Hindlimb muscle (tissue), 1 donor: Measurements from ENCODE around the gene PAX3. TPM values are rescaled to one million over a fixed set of nuclear protein-coding genes. Genes with fewer than 3 reads are reported as not detected.

Experiments used
- DNase-seq: peaks from one replicate; pipeline ENCODE4 v3.0.0-alpha.2; 2013
- polyA plus RNA-seq: library from polyadenylated mRNA; unstranded; fragments of 120-200 nt; gene quantifications from one replicate; pipeline ENCODE4 v1.2.1, GENCODE V29; 2013; ENCODE audit not compliant: insufficient read length

PAX3 gene
- polyA plus RNA-seq, 1 donor: 0.44 TPM

DNA sequence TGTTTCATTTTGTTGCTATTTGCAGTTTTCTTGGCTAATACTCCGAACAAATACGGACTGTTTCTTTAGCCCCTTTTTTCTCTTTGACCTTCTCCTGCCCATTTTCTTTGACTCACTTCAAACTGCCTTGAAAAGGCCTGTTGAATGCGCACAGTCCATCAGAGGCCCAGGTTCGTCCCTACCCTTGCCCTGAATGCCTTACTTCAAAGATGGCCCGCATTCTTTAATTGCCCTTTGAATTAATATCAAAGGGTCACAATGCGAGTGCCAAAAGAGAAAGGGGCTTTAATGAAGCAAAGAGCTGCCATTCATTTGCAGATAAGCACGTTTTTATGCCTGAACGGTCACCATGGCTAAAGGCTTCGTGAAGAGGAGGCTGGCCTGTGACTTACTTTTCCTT lies 29.7 kb downstream of the PAX3 start:
- no peak for DNase-seq

DNA sequence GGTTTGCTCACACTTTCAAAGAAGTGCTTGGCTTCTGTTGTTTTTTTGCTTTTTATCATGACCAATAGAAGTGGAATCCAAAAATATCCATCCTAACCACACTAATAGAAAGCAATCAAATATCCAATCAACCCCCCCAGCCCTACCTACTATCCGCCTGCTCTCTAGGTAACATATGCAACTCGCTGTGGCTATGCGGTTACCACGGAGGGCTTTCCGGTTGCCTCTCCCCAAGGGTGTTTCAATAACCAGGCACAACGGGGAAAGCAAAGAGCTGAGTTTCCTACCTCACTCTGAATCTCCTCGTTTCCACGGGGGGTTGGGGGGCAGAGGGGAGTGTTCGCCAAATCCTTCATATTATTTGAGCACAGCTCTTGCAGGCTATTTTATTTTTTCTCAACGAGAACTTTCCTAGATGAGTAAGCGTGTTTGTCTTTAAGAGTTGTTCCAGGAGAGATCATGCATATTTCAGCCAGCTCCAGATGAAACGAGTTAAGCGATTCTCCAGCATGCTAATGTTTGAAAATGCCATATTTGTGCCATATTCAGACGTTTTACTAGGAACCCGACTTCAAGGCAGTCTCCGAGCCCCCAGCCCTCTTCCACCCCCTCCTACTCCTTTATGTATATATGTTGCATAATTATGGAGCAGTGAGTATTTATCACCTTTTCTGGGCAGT lies 30.3 kb downstream of the PAX3 start:
- no peak for DNase-seq

DNA sequence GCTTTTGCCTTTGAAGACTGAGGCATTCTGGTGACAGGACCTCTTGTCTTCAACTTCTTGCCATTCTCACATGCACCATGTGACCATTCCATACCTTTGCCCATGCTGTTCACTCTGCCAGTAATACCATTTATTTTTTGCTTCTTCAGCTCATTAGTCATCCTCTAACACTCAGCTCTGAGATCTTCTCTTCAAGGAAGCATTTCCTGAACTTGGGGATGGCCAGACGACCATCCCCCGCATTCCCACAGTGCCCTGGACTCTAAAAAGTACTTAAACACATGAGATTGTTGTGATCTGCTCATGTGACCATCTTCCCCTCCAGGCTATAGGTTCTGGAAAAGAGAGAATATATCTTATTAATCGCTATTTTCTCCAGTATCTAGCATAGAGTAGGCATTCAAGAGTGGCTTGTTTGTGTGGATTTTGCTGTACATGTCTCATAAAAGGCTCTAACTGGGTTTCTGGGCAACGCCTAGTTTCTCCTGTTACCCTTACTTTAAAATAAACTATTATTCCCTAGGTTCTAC lies 33.9 kb downstream of the PAX3 start:
- DNase-seq: no peak

DNA sequence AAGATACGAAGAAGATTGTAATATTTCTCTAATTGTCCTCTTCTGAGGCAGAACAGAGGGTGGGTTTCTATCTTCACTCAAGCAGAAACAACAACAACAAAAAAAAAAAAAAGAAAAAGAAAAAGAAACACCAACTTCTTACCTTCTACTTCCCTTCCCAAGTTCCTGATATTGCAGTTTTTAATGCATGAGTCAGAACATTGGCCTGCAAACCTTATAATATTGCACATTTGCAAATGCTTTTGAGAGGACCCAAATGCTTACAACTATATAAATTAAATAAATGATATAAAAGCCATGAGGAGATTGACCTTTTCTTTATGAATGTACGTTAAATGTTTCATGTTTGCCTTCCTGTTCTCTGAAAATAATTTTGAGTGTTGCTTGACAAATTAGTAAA lies 37.3 kb downstream of the PAX3 start:
- DNase-seq: no peak

DNA sequence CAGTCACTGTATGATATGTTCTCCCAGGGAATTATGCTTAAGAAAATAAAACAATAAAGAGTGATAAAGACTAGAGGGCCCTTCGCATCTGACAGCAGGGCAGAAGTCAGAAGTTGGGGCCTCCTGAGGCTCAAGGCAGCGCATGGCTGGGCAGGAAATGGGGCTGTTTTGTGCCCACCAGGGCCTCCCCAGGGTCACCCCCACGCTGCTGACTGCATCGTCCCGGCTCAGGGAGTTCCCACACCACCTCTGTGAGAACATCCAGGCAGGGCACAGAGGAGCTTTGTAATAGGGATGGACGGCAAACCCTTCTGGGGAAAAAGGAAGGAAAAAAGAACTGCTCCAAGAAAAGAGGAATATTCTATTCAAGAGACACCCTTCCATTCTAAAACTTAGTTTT lies 41.2 kb downstream of the PAX3 start:
- DNase-seq: no peak

DNA sequence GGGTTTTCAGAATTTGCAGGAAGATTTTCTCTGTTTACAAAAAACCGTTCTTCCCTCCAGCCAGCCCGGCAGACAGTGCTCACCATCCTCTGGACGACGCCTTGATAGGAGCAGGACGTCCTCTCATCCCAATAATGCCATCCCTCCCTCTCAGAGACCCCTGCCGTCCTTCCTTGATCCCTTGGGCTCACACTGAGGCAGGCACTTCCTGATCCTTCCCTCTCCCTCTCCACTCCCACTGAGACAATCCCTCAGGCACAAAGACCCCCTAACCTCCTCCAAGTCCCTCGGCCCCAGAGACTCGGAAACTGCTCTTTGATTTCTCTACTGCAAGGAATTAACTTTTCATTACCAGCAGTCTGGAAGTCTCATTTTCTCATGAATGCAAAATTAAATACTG lies 42.5 kb downstream of the PAX3 start:
- DNase-seq: no peak

DNA sequence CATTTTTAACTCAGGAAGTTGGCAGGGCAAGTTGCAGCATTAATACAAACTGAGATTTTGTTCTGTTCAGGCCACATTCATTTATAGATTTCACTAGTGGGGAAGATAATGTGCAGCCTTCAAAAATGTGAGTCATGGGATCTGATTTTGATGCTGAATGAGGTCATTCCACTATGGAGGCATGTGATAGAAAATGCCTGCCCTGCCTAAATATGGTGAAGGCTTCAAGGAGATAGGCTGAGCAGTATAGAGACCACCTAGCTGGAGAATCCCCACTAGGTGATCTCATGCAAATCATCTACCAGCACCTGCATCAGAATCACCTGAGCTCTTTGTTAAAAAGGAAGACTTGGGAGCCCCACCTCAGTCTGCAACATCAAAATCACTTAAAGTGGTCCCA lies 43.7 kb downstream of the PAX3 start:
- no peak for DNase-seq

DNA sequence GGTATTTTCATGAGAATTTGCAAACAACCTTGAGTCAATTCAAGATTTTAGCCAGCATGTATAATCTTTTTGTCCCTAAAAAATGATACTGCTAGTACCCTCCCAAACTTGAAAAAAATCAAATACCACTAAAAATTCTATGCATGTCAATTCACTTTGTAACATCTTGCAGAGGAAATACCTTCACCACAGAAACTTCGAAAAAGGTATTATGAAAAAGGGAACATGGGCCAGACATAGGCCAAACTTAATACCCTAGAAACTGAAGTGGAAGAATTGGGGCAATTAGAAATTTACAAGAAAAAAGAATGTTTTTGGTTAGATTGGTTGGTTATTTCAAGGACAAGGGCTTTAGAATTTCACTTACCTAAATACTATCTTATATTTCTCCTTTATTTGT lies 48.5 kb downstream of the PAX3 start:
- no peak for DNase-seq

DNA sequence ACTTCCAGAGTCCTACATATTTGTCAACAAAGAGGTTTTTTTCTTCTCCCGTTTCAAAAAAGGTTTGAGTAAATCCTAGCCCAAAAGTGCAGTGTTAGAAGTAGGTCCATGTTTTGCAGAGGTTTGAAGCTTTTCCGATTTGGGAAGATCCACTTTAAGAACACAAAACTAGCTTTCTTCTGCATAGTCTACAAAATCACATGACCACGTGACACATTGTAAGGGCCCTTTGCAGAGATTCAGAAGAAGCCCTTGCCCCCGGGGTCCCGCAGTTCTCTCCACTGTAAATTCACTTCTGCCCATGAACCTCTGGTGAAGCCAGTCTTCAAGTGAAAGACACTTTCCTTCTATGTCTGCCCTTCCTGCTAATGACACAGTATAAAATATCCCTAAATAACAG lies 49.4 kb downstream of the PAX3 start:
- no peak for DNase-seq

DNA sequence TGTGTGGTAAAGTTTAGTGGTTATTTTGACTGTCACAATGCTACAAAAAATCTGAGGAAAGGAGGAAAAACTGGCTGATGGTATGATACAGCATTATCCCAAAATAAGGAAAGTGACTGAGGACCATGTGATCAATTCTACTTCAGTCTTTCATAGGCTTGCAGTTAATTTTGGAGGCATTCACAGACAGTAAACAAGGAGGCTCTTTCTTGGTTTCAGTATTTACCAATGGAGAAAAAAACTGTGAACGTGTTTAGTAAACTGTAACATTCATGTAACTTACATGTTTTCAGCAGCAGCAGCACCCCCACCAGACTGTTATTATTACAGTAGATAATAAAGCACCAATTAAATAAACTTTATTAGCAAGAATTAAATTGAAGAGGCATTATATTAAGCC lies 50.0 kb downstream of the PAX3 start:
- no peak for DNase-seq

DNA sequence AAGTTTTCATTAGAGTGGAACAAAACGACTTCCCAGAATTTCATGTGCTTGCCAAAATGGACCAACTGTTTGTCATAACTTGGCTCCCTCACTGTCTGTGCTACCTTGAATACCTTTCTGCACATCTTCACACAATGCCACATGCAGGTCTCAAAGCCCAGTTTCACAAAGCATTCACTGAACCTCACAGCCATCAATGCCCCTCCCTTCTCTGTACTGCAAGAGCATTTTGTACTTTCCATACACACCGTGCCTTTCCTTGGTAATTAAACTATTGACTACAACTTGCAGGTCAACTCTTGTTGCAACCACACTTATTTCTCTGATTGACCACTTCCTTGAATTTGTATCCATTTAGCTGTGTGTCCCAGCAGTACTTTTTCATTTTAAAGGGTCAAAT lies 50.5 kb downstream of the PAX3 start:
- no peak for DNase-seq

DNA sequence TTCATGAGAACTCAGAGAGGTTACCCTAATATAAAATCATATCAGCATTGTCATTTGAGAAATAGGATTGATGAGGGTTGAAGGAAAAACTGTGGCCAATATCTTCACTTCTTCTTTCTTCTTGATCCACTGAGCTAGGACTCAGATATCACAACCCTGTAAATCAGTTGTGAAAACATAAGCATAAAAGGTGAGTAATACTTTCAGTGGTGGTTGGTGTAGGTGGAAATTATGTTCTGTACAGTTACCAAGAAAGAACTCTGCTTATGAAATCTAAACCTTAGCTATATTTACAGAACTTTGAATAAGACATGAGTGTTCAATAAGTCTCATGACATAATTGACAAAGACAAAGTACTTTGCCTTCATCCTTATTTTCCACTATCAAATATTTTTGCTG lies 56.3 kb downstream of the PAX3 start:
- DNase-seq: no peak

DNA sequence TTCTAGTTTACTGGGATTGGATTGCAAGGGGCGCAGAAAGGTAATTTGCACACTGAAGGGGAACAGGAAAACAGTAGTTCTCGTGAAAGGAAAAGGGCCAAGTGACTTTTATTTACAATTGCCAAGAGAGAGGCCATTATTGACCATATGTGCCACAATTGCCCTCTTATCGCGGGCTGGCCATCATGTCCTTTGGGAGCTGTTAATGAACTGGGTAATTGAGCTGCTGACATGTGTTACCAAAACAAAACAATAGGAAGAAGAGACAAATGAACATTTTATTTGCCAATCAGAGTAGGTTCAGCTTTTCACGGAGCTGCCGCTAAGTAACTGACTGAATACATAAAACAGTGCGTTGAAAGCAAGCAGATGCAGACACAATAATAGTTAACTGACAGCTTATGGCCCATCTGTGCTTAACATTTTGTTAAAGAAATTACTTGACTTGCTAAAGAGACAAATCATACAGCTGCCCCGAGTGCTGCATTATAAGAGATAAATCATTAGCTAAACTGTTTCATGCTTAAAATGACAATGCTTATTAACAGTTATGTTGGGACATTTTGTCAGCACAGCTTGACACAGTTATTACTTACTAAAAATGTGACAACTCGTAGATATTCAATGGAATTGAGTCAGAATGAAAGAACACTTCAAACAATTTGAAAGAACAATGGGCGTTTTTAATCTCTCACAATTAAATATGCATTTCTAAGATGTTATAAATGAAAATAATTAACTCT lies 57.5 kb downstream of the PAX3 start:
- no peak for DNase-seq

DNA sequence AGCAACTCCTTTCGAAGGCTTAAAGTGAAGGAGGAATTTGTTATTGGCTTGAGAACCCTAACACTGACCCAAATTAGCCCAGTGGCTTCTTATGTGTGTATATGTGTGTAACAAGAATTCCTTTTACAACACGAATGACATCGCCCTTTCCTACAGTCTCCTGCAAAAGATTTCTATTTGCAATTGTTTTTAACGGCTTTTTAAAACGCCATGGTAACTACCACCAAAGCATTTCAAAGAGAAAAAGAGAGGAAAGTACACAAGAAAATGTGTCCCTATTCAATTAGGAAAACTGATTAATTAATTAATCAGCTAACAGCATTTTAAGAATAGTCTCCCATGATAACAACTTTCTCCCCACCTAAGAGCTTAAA lies 58.1 kb downstream of the PAX3 start:
- no peak for DNase-seq

DNA sequence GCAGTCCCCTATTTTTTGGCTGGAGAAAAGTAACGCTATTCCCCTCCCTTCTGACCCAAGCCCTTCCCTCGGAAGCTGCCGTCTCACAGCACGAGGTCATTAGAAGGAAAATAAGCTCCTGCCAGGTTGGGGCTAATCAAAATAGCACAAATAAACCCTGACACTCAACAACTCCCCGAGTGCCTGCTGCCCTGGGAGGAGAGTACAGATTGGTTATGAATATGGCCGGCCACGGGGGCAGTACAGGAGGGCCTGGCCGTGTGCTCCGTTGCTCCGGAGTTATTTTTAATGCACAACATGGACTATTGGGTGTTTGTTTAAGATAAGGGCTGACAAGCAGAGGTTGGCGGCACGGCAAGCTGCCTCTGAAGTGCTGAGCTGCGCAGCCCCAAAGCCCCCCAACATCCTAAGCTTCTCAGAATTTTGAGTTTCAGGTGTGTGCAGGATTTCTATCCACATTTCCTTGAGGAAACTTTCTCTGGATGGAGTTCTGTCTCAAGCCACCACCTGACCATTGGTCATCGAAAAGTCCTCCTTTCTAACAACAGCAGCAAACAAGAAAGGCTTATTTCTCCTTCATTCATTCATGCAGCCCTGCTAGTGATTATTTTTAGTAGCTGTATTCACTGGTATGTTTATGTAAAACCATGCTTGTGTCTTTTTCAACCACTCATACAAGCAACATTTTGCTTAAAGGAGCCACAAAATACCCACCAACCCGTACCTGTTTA lies 58.7 kb downstream of the PAX3 start:
- DNase-seq: no peak

DNA sequence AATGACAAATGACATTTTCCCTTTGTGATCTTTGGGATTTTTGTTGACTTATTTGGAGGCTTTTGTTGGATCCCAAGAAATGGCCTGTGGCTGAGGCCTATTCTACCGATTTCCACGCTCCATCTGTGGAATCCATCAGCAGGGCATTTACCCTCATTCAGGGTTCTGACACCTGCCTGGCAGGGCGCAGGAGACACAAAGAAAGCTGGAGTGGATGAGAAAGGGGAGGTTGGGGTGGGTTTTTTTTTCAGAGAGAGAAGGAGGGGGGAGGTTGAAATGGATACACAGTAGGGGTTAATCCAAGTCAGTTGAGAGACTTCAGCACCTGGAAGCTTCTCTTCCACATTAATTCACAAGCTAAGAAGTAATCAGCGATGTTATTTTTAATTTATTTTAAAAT lies 59.7 kb downstream of the PAX3 start:
- DNase-seq: no peak

DNA sequence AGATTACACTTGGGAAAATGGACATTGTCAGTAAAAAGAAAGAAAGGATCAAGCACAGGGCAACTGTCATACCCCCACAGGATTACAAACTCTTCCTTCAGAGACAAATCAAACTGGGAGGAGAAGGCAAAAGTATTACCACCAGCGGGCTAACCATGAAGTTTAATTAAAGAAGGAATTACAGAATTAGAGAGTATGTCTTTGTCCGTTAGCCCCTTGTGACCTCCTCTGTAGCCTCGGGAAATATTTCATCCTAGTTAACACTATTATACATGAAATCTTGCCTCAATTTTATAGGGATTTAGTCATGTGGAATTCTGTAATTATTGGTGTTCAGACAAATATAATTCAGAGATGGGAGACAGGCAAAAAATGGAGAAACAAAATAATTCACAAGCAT lies 60.7 kb downstream of the PAX3 start:
- DNase-seq: no peak

DNA sequence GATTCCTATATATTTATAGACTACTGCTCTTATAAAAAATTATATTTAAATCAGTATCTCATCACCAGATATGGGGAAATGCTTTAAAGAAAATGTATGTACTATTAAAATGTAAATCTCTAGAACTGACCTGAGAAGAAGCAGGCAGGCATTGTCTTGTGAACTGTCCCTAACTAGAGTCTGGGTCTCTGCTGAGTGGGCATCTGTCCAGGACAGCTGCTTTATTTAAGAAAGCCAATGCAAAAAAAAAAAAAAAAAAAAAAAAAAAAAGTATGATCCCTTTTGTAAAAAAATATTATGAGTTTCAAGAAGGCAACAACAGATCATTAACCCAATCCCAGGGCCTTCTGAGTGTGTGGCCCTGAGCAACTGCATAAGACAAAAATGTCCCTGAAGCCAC lies 66.0 kb downstream of the PAX3 start:
- DNase-seq: no peak

DNA sequence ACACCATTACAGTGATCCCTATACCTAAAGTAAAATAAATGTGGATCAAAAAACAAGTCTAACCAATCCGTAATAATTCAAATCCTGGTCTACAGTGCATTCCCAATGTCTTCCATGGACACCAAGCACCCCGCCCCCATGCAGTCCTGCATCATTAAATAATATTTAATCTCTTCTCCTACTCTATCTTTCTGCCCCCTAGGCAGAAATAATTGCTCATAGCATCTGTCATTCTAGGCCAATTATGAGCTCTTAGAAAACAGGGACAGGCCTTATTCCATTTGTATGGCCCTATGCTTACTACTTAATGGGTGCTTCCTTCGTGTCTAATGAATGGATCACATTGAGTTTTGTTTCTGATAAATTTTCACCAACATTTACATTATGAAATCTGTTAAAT lies 66.4 kb downstream of the PAX3 start:
- DNase-seq: no peak

DNA sequence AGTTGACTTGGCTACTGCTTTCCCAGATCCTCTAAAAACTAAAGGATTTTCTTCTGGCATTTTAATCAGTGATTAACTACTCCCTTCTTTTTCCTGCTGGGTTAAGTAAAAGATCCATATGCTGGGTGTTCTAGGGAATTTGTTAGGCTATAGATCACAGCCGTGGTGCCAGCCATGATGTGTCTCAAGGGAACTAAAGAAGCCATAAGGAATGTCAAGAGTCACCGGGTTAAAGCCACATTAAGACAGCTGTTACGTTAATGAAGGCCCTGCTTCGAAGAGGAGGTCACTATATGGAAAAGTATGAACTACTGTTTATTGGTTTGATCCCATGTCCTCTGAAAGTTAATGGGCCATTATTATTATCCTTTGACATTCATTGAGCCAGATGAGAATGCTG lies 70.7 kb downstream of the PAX3 start:
- DNase-seq: no peak

DNA sequence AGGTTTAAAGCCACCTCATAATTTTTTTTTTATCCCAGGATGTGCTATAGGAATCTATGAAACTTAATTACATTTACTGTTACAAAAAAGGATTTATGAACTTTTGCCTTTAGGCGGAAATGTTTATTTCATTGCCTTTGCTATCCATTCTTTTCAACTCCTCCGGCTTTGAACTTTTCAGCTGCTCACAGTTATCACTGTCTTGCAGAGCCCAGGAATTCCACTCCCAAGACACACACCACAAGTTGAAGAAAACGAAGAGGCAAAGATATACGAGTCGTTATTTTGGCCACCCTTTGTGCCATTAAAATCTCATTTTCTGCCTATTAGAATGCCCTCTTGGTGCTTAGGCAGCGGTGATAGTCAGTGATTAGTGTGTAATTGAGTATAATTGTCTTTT lies 80.0 kb downstream of the PAX3 start:
- DNase-seq: no peak

DNA sequence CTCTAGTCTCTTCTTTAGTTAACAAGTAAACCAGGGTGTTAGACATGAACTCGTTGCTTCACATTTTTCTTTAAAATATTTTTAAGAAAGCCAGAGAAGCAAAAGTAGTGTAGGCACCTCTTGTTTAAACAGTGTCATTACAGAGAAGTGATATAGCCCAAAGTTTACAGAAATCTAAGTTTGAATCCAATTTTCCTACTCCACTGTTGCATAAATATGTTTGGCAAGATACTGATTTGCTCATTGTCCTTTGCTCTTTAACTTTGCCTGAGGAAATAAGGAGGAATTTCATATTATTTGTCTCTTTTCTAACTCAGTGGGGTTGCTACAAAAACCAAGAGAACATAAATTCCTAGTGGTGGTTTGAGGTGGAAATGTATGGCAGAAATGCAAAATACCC lies 81.1 kb downstream of the PAX3 start:
- no peak for DNase-seq

DNA sequence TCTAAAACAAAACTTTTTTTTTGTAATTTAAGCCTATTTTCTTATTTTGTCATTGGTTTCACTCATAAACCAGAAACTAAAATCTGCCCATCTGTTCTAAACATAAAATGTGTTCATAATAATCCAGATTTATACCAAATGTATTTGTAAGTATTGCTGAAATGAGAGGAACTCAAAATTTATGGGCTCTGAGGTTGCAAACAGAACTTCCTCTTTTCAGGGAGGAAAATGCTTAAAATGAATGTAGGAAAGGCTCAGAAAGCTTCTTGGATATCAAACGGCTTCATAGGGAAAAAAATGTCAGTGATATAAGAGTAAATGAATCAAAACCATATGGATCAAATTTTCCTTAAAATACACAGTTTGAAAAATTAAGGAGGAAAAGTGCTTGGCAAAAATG lies 83.9 kb downstream of the PAX3 start:
- DNase-seq: no peak

DNA sequence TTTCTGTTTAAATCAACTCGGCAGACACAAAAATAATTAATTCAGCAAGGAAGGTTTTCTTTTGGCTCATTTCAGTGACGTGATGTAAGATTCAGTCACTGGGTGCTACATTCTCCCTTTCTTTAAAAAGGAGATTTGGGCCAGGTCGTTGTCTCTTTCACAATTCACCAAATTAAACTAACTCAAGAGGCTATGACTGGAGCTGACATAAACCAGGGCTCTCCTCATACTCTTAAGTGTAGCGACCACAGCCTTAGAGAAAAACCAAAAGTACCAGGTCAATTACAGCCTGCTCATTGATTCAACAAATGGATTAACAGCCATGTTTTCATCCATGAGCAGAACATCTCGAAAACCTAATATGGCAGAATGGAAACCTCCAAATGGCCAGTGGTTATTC lies 85.7 kb downstream of the PAX3 start:
- no peak for DNase-seq
